Left forelimb (tissue), 1 donor: ENCODE data around the gene DDAH2.

Source experiments
- DNase-seq: peaks from one replicate; pipeline ENCODE4 v3.0.0-alpha.2; 2018; ENCODE audit warnings: low spot score

DDAH2 gene

GRCh38 chr6:31761343-31761742 lies 32.2 kb upstream of the DDAH2 start:
- DNase-seq: no peak

GRCh38 chr6:31760790-31761189 lies 31.7 kb upstream of the DDAH2 start:
- no peak for DNase-seq

- DNase-seq: no peak
These were observed 29.2 kb upstream of the DDAH2 start for GRCh38 chr6:31758281-31758680.

DNA sequence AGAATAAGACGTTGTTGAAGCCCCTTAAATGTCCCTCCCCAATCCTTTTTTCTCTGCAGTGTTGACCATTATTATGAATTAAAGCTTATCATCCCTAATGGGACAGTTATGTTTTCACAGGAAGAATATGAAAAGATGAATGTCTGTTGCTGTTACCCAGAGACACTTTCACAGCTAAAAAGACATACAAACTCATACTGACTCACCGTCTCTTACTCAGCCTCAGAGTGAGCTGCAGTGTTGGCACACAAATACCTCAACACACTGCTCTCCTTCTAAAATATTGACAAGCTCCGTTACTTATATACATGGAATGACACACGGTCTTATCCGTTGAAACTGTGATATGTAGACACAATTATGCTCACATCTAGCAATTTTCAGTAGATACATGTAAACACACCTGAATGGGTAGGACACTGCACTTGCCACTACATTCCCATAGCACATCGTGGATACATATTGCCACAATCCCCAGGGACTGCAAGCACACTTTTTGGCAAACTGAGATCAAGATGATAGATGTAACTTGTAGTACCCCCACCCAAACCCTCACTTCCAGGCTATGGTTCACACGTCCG lies 23.7 kb upstream of the DDAH2 start:
- DNase-seq: no peak

DNA sequence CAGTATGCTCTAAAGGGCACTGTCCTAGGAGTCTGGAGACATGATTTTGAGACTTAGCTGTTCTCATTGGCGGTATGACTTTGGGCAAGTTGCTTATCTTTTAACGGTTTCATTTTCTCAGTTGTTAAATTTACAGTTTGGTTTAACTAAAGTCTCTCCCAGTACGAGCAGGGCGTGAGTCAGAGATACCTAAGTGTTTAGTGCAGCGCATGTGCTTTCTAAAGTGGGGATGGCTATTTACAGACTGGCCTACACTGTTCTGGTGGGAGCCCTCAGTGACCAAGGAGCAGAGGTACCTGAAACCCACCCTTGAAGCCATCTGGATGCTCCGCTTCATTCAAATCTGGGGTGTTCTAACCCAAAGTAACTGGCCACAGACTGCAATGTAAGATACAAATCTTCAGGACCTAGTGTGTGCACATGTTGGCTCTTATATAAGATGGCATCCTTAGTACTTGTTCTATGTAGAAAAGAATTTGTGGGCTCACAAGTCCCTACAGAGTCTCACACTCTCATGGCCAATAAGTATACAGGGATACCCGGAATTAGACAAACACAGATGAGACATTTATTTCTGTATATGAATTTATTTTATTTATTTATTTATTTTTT lies 21.4 kb upstream of the DDAH2 start:
- no peak for DNase-seq

- no peak for DNase-seq
These were observed 20.4 kb upstream of the DDAH2 start for GRCh38 chr6:31749301-31750036.

GRCh38 chr6:31744422-31744821 lies 15.3 kb upstream of the DDAH2 start:
- DNase-seq: no peak

DNA sequence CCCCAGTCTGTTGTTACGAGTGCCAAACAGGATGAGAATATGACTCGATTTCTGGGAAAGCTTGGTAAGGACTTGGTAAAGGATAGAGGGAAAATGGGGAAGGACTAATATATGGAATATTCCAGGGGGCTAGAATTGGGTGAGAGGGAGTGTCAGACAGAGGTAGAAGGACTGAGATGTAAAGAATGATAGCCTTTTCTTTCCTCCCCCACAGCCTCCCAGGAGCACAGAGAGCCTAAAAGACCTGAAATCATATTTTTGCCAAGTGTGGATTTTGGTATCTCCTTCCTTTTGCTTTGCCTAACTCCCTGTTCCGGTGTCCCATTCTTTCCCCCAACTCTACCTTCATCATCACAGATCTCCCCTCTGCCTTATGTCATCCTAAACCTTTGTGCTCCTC lies 13.8 kb upstream of the DDAH2 start:
- DNase-seq: no peak

GRCh38 chr6:31741815-31742214 lies 12.7 kb upstream of the DDAH2 start:
- no peak for DNase-seq

DNA sequence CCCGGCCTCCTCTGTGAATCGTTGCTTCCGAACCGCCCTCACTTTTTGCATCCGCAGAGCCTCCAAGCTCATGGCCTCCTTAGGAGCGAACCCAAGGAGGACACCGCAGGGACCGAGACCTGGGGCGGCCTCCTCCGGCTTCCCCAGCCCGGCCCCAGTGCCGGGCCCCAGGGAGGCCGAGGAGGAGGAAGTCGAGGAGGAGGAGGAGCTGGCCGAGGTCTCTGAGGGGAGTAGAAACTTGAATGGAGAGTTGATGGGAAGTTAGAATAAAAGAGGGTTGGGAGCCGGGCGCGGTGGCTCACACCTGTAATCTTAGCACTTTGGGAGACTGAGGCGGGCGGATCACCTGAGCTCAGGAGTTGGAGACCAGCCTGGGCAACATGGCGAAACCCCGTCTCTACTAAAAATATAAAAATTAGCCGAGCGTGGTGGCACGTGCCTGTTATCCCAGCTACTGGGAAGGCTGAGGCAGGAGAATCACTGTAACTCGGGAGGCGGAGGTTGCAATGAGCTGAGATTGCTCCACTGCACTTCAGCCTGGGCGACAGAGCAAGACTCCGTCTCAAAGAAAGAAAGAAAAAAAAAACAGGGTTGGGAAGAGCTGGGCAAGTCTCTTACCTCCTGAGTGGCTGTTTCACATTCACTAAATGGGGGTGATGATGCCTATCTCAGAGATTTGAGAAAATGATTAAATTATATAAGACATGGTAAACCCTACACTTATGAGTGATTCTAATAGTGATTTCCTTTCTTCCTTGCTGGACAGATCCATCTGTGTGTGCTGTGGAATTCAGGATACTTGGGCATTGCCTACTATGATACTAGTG lies 11.5 kb upstream of the DDAH2 start:
- no peak for DNase-seq

- peak; percentile 99 for DNase-seq
These were observed 10.7 kb upstream of the DDAH2 start, which contains the start of gene MSH5 for GRCh38 chr6:31739639-31740396. Gene MSH5, plus strand, starts transcription at chr6:31740005. Its CDS starts 462 bp downstream, at chr6:31740467.

- DNase-seq: no peak
These were observed 9.2 kb upstream of the DDAH2 start for GRCh38 chr6:31737991-31738979.

GRCh38 chr6:31737315-31737990 lies 8.4 kb upstream of the DDAH2 start:
- no peak for DNase-seq

DNA sequence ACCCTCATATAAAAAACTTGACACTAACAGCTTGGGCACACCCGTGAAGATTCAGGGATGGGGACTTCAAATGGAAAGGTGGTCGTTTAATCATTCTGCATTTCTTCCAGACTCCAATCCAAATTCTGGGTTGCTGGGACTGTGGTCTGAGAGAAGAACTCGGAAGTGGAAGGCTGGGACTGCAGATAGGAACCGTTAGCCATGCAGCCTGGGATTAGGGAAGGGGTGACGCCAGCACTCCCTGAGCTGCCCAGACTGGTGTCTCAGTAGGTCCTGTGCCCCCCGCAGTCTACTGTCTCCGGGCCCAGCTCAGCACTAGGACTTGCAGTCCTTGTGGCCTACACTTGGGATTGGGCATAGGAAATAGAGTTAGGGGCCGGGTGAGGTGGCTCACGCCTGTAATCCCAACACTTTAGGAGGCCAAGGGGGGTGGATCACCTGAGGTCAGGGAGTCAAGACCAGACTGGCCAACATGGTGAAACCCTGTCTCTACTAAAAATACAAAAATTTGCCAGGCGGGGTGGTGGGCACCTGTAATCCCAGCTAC lies 7.7 kb upstream of the DDAH2 start:
- no peak for DNase-seq

- peak; percentile 91 for DNase-seq
These were observed 7.1 kb upstream of the DDAH2 start, which contains the start of gene CLIC1 for GRCh38 chr6:31736021-31736767. Gene CLIC1, minus strand, starts transcription at chr6:31736530. Its CDS starts 230 bp downstream, at chr6:31736300.

DNA sequence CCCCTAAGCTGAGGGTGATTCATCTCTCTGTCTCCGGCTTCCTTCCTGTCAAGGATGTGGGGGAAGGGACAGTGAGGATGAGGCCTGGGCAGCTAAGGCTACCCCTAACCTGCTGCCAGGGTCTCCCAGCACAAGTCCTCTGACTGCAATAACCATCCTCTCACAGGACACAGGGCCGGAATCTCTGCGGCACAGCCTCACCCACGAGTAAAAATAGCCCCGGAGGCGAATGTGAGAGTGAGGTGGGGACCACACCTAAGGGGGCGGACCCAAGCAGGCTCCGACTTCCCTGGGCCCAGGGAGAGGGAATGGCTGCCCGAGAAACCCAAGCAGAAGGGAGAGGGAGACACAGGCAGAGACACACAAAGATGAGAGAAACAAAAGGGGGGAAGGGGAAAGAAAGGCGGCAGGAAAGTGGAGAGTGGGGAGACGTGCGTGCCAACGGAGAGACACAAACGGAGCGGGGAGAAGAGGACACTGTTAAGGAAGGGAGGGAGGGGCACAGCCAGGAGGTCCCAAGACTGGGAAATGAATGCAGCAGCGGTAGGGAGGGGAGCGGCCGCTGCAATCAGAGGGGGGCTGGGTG lies 5.8 kb upstream of the DDAH2 start:
- DNase-seq: no peak

DNA sequence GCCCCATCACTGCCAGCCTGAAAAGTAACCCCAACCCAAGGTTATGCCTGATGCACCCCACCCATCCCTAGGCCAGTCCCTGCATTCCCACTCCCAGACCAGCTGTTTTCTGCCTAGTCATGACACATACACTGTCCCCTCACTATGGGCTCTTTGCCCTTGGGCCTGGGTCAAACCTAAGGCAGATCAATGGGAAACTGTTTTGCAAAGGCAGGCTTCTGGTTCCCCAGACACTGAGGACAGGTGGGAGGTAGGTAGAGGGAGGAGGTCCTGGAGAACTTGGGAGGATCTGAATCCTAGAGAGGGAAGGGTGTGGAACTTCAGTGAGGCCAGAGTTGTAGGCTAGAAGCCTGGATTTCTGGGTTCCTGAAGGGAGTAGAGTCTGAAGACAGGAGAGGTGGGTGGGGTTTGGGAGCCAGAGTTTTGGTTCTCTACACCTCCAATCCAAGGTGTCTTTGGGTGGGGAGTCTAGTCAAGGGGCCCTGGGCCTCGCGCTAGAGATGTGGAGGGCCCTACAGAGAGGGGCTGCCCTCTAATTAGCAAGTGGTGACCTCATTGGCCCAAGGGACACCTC lies 5.2 kb upstream of the DDAH2 start:
- no peak for DNase-seq

DNA sequence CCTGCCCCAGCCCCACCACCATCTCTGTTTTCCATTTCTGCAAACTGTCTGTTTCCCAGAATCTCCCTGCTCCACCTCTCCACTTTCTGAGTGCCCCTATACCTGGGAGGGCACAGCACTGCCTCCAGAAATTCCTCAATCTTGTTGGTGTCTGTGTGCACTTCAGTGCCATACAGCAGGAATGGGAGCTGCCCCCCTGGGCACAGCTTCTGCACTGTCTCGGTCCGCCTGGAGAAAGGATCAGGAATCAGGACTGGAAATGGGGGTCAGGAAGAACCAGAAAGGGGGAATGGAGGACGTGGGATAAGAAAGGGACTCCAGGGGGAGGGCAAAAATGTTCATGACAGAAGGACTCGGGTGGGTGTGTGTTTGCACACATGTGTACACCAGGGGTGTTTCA lies 4.6 kb upstream of the DDAH2 start:
- DNase-seq: no peak
